H1 (cell line): ENCODE measurements around the gene SON. TPM values are rescaled to one million over a fixed set of nuclear protein-coding genes. Genes with fewer than 3 reads are reported as not detected.

Experiments
- CTCF ChIA-PET: fragments of 300-600 bp; sonication (Branson Sonifier 250); formaldehyde crosslinking; loops from one replicate; lab custom pipeline; 2021; ENCODE audit not compliant: partially characterized antibody; lab: Charles Lee
- POLR2A ChIA-PET: fragments of 300-600 bp; sonication (Branson Sonifier 250); formaldehyde crosslinking; loops from one replicate; lab custom pipeline; 2021; ENCODE audit warnings: inconsistent platforms; ENCODE audit not compliant: partially characterized antibody; lab: Charles Lee
- DNase-seq, 2 experiments: peaks; one replicate each; pipeline versions ENCODE4 v3.0.0 to v3.0.0-alpha.2; 2010 to 2022; ENCODE audit warnings: low spot score in 2 of 2, low read depth in 1 of 2, mixed read lengths in 1 of 2
- FAIRE-seq: peaks from 2 replicates; lab custom pipeline; 2011; peaks lifted over from hg19 to GRCh38; lab: Jason Lieb, UNC
- H2AFZ ChIP-seq: 2 replicates; pipeline ENCODE4 v1.8.1; 2012; ENCODE audit warnings: low read length, inconsistent platforms
- H2AK5ac ChIP-seq: 2 replicates; pipeline ENCODE4 v1.6.1; 2013; ENCODE audit warnings: low read depth, low read length
- H2BK120ac ChIP-seq: replicated peaks from 2 replicates; pipeline ENCODE3; 2013; ENCODE audit warnings: low read depth, low read length, inconsistent platforms
- H2BK12ac ChIP-seq: 2 replicates; pipeline ENCODE4 v1.6.1; 2013; ENCODE audit warnings: low read depth, low read length
- H2BK15ac ChIP-seq: 2 replicates; pipeline ENCODE4 v1.6.1; 2013; ENCODE audit warnings: low read length
- H2BK20ac ChIP-seq: 2 replicates; pipeline ENCODE4 v1.6.1; 2013; ENCODE audit warnings: low read length
- H2BK5ac ChIP-seq: 2 replicates; pipeline ENCODE4 v1.6.1; 2013; ENCODE audit warnings: low read depth, low read length
- H3K14ac ChIP-seq: 2 replicates; pipeline ENCODE4 v1.6.1; 2013; ENCODE audit warnings: inconsistent platforms; ENCODE audit not compliant: insufficient read length
- H3K18ac ChIP-seq: 2 replicates; pipeline ENCODE4 v1.6.1; 2013; ENCODE audit warnings: low read length; ENCODE audit errors: extremely low read depth
- H3K23ac ChIP-seq: 2 replicates; pipeline ENCODE4 v1.6.1; 2013; ENCODE audit warnings: inconsistent platforms; ENCODE audit not compliant: insufficient read length
- H3K23me2 ChIP-seq: 2 replicates; pipeline ENCODE4 v1.6.1; 2013; ENCODE audit warnings: low read depth, low read length
- H3K27ac ChIP-seq: 2 replicates; pipeline ENCODE4 v1.6.1; 2011; ENCODE audit warnings: low read depth, low read length, inconsistent platforms
- H3K27me3 ChIP-seq, 4 experiments: replicated peaks in 1 of 4; 1 replicate in 1 of 4; 2 replicates in 3 of 4; pipeline versions ENCODE4 v1.6.1 to v1.8.1; 2011 to 2013; ENCODE audit warnings: low read length in 3 of 4, mild to moderate bottlenecking in 3 of 4, inconsistent platforms in 2 of 4, mixed read lengths in 2 of 4, moderate library complexity in 1 of 4; ENCODE audit not compliant: control insufficient read depth in 3 of 4, insufficient read depth in 3 of 4; ENCODE audit errors: extremely low read depth in 1 of 4
- H3K36me3 ChIP-seq, 4 experiments: 2 replicates each; pipeline versions ENCODE4 v1.6.1 to v1.8.1; 2011 to 2013; ENCODE audit warnings: mild to moderate bottlenecking in 4 of 4, low read length in 3 of 4, moderate library complexity in 2 of 4, control low read depth in 1 of 4, inconsistent platforms in 1 of 4; ENCODE audit not compliant: insufficient read depth in 4 of 4, control insufficient read depth in 2 of 4
- H3K4ac ChIP-seq: replicated peaks from 2 replicates; pipeline ENCODE3; 2013; ENCODE audit warnings: low read length, low read depth, mixed read lengths, inconsistent platforms; ENCODE audit not compliant: insufficient read length
- H3K4me1 ChIP-seq, 4 experiments: replicated peaks in 1 of 4; 1 replicate in 1 of 4; 2 replicates in 3 of 4; pipeline versions ENCODE4 v1.6.1 to v1.8.1; 2011 to 2013; ENCODE audit warnings: low read length in 3 of 4, inconsistent platforms in 2 of 4, mixed read lengths in 1 of 4; ENCODE audit not compliant: insufficient read depth in 4 of 4, control insufficient read depth in 3 of 4
- H3K4me2 ChIP-seq, 2 experiments: 2 replicates each; pipeline versions ENCODE4 v1.6.1 to v1.8.1; 2011 to 2013; ENCODE audit warnings: low read depth in 2 of 2, low read length in 2 of 2, control low read depth in 1 of 2, inconsistent platforms in 1 of 2, mild to moderate bottlenecking in 1 of 2; ENCODE audit not compliant: insufficient read depth in 1 of 2
- H3K4me3 ChIP-seq, 4 experiments: fragments of 200-600, 300-600 bp in 1 of 4; sonication (generic), shearing (Covaris generic), sonication (Bioruptor Twin) in 1 of 4; 2 replicates each; pipeline versions ENCODE4 v1.5.1 to v1.8.1; 2011 to 2016; ENCODE audit warnings: low read length in 4 of 4, low read depth in 3 of 4, control low read depth in 2 of 4, inconsistent platforms in 2 of 4, mild to moderate bottlenecking in 2 of 4, mixed read lengths in 1 of 4, moderate library complexity in 1 of 4; ENCODE audit not compliant: insufficient read depth in 2 of 4; ENCODE audit errors: extremely low read depth in 1 of 4
- H3K56ac ChIP-seq: replicated peaks from 2 replicates; pipeline ENCODE3; 2013; ENCODE audit warnings: low read depth, mild to moderate bottlenecking, mixed read lengths, low read length, inconsistent platforms; ENCODE audit not compliant: insufficient read length
- H3K79me1 ChIP-seq: 2 replicates; pipeline ENCODE4 v1.6.1; 2013; ENCODE audit warnings: low read depth, low read length, control low read depth
- H3K79me2 ChIP-seq, 2 experiments: 2 replicates each; pipeline versions ENCODE4 v1.6.1 to v1.8.1; 2012 to 2013; ENCODE audit warnings: low read length in 2 of 2, mild to moderate bottlenecking in 2 of 2, inconsistent platforms in 1 of 2; ENCODE audit not compliant: insufficient read depth in 2 of 2, control insufficient read depth in 1 of 2
- H3K9ac ChIP-seq, 4 experiments: replicated peaks in 1 of 4; 1 replicate in 1 of 4; 2 replicates in 3 of 4; pipeline versions ENCODE4 v1.6.1 to v1.8.1; 2011 to 2013; ENCODE audit warnings: low read depth in 3 of 4, low read length in 3 of 4, control low read depth in 2 of 4, mild to moderate bottlenecking in 2 of 4, moderate library complexity in 2 of 4, inconsistent platforms in 1 of 4; ENCODE audit errors: extremely low read depth in 1 of 4
- H3K9me3 ChIP-seq, 2 experiments: 2 replicates each; pipeline versions ENCODE4 v1.6.1 to v1.8.1; 2012 to 2013; ENCODE audit warnings: mild to moderate bottlenecking in 2 of 2, moderate library complexity in 2 of 2, control low read depth in 1 of 2, inconsistent platforms in 1 of 2, low read depth in 1 of 2, low read length in 1 of 2, mixed read lengths in 1 of 2; ENCODE audit not compliant: insufficient read depth in 2 of 2
- H4K20me1 ChIP-seq, 2 experiments: replicated peaks in 1 of 2; 2 replicates each; pipeline versions ENCODE3 to v1.8.1; 2011 to 2013; ENCODE audit warnings: inconsistent platforms in 2 of 2, low read length in 2 of 2, mild to moderate bottlenecking in 1 of 2; ENCODE audit not compliant: insufficient read depth in 2 of 2, control insufficient read depth in 1 of 2
- H4K5ac ChIP-seq: 2 replicates; pipeline ENCODE4 v1.6.1; 2013; ENCODE audit warnings: low read length, low read depth, mixed read lengths, inconsistent platforms; ENCODE audit not compliant: insufficient read length
- H4K8ac ChIP-seq: 2 replicates; pipeline ENCODE4 v1.8.0; 2013; ENCODE audit warnings: mild to moderate bottlenecking, moderate library complexity, low read length, inconsistent platforms; ENCODE audit not compliant: insufficient read depth; ENCODE audit errors: extremely low read depth
- H4K91ac ChIP-seq: replicated peaks from 2 replicates; pipeline ENCODE3; 2013; ENCODE audit warnings: low read length, mixed read lengths, inconsistent platforms; ENCODE audit not compliant: insufficient read length
- CHD2 ChIP-seq: IDR thresholded peaks from 2 replicates; pipeline ENCODE4 v1.6.1; 2012; ENCODE audit warnings: low read length, improper control_type of control experiment
- KDM4A ChIP-seq: IDR thresholded peaks from one replicate; pipeline ENCODE4 v1.7.1; 2012; ENCODE audit warnings: low read depth, mild to moderate bottlenecking, moderate library complexity, low read length, inconsistent platforms; ENCODE audit not compliant: severe bottlenecking
- RBBP5 ChIP-seq: IDR thresholded peaks from 2 replicates; pipeline ENCODE4 v1.7.1; 2012; ENCODE audit warnings: low read depth, mild to moderate bottlenecking, inconsistent platforms, low read length, moderate library complexity, borderline replicate concordance
- WGBS, 2 experiments: shearing (Covaris generic) in 1 of 2; methylation state at CpG; one replicate each; pipeline versions ENCODE4 v1.1.6 to v1.1.7; 2013 to 2015; ENCODE audit warnings: low lambda C conversion rate in 2 of 2, mixed read lengths in 2 of 2, inconsistent platforms in 1 of 2, low coverage in 1 of 2, missing lambda C conversion rate in 1 of 2; ENCODE audit not compliant: insufficient replicate concordance in 2 of 2, insufficient coverage in 1 of 2, insufficient read length in 1 of 2; ENCODE audit errors: extremely low coverage in 1 of 2, missing lambda C conversion rate in 1 of 2; 5-methylcytosine and 5-hydroxymethylcytosine counted together
- polyA plus RNA-seq, 7 experiments: library from polyadenylated mRNA; depleted of rRNA in 3 of 7; stranded (reverse) in 5 of 7; unstranded in 2 of 7; fragments of >200 nt in 5 of 7; fragments of 200-250 nt in 2 of 7; gene quantifications; 1 replicate in 5 of 7; 2 replicates in 1 of 7; 4 replicates in 1 of 7; pipeline versions ENCODE4 v1.2.1 to v1.2.3, GENCODE V29; 2011 to 2013; ENCODE audit warnings: missing spikeins in 2 of 7, mixed read lengths in 2 of 7
- total RNA-seq: library from RNA; stranded (reverse); fragmentation: NEBNext Ultra II Directional; extraction: Animal tissue kit (Norgen Biotek cat#: 25700); gene quantifications from 2 replicates; pipeline ENCODE4 v1.2.1, GENCODE V29; 2021
- TF ChIP-seq, protein P1 (sequence below): IDR thresholded peaks from 2 replicates; pipeline ENCODE4 v1.6.1; 2011; ENCODE audit warnings: low read depth, mild to moderate bottlenecking, low read length; ENCODE audit not compliant: insufficient read depth

The SON gene
- total and polyA plus RNA-seq, 2 of the 8 experiments (the other 6 are each of a cell fraction or from before 2014, with no cell fraction given) = 122 to 274 TPM

DNA sequence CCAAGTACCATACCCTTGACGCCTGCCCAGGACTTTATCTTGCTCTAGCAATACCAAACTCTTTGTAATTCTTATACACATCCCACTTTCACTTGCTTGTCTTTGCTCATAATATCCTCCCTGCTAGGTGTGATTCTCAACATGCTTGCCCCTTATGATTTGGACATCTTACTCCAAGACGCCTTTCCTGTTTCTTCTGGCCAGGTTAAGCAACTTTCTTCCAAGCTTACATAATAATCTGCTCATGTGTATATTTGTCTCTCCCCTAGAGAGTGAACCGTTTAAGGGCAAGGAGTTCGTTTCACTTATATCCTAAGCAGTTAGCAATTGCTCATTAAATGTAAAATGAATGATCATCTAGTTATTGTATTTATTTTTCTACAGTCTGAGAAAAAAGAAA, 76.9 kb downstream of the SON start:
- Histone ChIP-seq H3K14ac (no peak overlapping the region), H2AFZ (no peak overlapping the region), H3K23me2 (no peaks in the 10 kb centered on the region), H3K56ac (no peak overlapping the region), H2BK120ac (no peak overlapping the region), H3K27me3 (no peaks in the 10 kb centered on the region), H4K5ac (no peak overlapping the region), H3K9ac (no peak overlapping the region), H3K36me3 (peaks cover 0 to 3% (median 0%) of the 10 kb centered on the region in 4 experiments; a peak in 1 of 8 replicates), H3K9me3 (no peaks in the 10 kb centered on the region), H3K79me1 (no peaks in the 10 kb centered on the region), H4K91ac (no peak overlapping the region), H2BK12ac (no peak overlapping the region), H3K23ac (no peak overlapping the region), H2BK15ac (no peak overlapping the region), H4K20me1 (no peaks in the 10 kb centered on the region), H3K4ac (no peak overlapping the region), H2AK5ac (no peak overlapping the region), H3K4me1 (no peaks in the 10 kb centered on the region), H4K8ac (no peak overlapping the region), H3K4me2 (no peak overlapping the region), H2BK20ac (no peak overlapping the region), H3K4me3 (no peak overlapping the region), H3K27ac (no peak overlapping the region), H2BK5ac (no peak overlapping the region), H3K18ac (no peak overlapping the region), H3K79me2 (no peaks in the 10 kb centered on the region)
- DNase-seq (no peak), FAIRE-seq (no peak)
- CTCF ChIA-PET = no interaction called here
- TF ChIP-seq RBBP5 (no peak), CHD2 (no peak), KDM4A (no peak)
- TF ChIP-seq, protein P1, sequence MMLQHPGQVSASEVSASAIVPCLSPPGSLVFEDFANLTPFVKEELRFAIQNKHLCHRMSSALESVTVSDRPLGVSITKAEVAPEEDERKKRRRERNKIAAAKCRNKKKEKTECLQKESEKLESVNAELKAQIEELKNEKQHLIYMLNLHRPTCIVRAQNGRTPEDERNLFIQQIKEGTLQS = no peak
- POLR2A ChIA-PET = no interaction called here
- 88% methylated on average over 4 of the region's 4 CpGs; no CpG with 5 or more reads in 1 of the 2 experiments for WGBS, 2 experiments
